ENCODE measurements around the gene IPO5.
"Not testable (repeated sequence)": the region's sequence is repeated elsewhere in the genome, so short reads cannot be mapped to it uniquely, and the experiment has no call there.

Gene IPO5

GRCh38 chr13:98025480-98026025 is 72.1 kb downstream of the IPO5 start:
- no peak for DNase-seq (ENCODE audit: low read depth)
- no peak overlapping the region for H3K4me3 ChIP-seq (ENCODE audit: low read length)
- TF ChIP-seq, protein P1, sequence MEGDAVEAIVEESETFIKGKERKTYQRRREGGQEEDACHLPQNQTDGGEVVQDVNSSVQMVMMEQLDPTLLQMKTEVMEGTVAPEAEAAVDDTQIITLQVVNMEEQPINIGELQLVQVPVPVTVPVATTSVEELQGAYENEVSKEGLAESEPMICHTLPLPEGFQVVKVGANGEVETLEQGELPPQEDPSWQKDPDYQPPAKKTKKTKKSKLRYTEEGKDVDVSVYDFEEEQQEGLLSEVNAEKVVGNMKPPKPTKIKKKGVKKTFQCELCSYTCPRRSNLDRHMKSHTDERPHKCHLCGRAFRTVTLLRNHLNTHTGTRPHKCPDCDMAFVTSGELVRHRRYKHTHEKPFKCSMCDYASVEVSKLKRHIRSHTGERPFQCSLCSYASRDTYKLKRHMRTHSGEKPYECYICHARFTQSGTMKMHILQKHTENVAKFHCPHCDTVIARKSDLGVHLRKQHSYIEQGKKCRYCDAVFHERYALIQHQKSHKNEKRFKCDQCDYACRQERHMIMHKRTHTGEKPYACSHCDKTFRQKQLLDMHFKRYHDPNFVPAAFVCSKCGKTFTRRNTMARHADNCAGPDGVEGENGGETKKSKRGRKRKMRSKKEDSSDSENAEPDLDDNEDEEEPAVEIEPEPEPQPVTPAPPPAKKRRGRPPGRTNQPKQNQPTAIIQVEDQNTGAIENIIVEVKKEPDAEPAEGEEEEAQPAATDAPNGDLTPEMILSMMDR (conservative IDR thresholded peaks at IDR 0.05; ENCODE audit: low read length), result no peak

DNA sequence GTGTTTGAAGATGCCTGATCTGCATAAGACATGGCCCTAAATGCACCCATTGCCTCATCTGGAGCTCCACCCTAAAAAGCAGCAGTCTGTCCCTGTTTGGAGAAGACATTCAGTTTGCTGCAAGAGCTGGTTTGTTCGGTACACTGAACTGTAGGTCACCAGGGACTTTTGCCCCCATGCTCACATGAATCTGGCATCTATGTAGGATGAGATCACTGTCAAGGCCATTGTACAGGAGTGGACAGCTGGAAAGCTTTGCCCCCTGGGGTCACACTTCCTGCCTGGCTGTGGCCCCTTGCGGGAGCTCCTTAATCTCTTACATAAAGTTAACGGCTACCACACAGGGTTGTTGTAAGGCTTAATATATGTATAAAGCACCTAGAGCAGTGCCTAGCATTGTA is 73.0 kb downstream of the IPO5 start:
- TF ChIP-seq, protein P1 (conservative IDR thresholded peaks at IDR 0.05; ENCODE audit: low read length), result no peak
- DNase-seq (ENCODE audit: low read depth), result peak; percentile 19
- H3K4me3 ChIP-seq (ENCODE audit: low read length), result no peak overlapping the region

- DNase-seq (ENCODE audit: low read depth), result peak; percentile 22
- no peak overlapping the region for H3K4me3 ChIP-seq (ENCODE audit: low read length)
- TF ChIP-seq, protein P1 (conservative IDR thresholded peaks at IDR 0.05; ENCODE audit: low read length), result no peak
Observed at GRCh38 chr13:98032168-98032567, 78.7 kb downstream of the IPO5 start.

GRCh38 chr13:98033277-98034247 is 80.1 kb downstream of the IPO5 start:
- TF ChIP-seq, protein P1 (conservative IDR thresholded peaks at IDR 0.05; ENCODE audit: low read length), result peak; percentile 64
- no peak overlapping the region for H3K4me3 ChIP-seq (ENCODE audit: low read length)
- peak; percentile 81 for DNase-seq (ENCODE audit: low read depth)

DNA sequence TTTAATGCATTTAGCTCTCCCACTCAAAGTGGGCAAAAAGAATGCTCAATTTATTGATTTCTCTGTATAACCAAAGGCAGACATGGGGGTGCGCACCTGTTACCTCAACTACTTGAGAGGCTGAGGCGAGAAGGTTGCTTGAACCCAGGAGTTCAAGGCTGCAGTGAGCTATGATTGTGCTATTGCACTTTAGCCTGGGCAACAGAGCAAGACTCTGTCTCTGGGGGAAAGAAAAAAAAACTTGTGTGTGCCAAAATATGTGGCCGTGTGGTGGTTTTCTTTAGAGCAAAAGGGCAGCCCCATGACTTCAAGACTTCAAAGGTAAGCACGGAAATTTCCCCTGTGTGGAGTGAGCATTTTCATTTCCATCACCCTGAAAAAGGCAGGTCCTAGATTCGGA is 81.9 kb downstream of the IPO5 start:
- TF ChIP-seq, protein P1 (conservative IDR thresholded peaks at IDR 0.05; ENCODE audit: low read length), result no peak
- DNase-seq (ENCODE audit: low read depth), result no peak
- no peak overlapping the region for H3K4me3 ChIP-seq (ENCODE audit: low read length)

DNA sequence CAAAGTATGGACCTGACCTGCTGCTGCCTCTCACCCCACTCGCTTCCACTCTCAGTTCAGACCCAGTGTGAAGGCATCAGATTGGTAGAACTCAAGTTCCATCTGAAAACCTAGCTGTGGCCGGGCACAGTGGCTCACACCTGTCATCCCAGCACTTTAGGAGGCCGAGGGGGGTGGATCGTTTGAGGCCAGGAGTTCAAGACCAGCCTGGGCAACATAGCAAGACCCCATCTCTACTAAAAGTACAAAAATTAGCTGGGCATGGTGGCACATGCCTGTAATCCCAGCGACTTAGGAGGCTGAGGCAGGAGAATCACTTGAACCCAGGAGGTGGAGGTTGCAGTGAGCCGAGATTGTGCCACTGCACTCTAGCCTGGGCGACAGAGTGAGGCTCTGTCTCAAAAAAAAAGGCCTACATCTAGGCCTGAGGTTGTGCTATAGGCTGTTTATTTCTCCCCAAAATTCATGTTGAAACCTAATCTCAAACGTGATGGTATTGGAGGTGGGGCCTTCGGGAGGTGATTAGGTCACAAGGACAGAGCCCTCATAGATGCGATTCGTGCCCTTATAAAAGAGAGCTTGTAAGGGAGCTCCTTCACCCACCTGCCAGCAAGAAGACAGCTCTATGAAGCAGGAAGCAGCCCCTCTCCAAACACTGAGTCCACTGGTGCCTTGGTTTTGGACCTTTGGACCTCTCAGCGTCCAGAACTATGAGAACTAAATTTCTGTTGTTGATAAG is 83.3 kb downstream of the IPO5 start:
- H3K4me3 ChIP-seq (ENCODE audit: low read length); DNase-seq (ENCODE audit: low read depth): not testable (repeated sequence)

GRCh38 chr13:98039261-98039660 is 85.8 kb downstream of the IPO5 start:
- H3K4me3 ChIP-seq (ENCODE audit: low read length), result no peak overlapping the region
- DNase-seq (ENCODE audit: low read depth), result no peak

More at GRCh38 chr13:98039261-98039660, 85.8 kb downstream of the IPO5 start:
- TF ChIP-seq, protein P1 (conservative IDR thresholded peaks at IDR 0.05; ENCODE audit: low read length), result no peak
